Thyroid gland (tissue), 4 donors: ENCODE measurements around the gene KCNJ14. TPM values are rescaled to one million over a fixed set of nuclear protein-coding genes. Genes with fewer than 3 reads are reported as not detected.

Experiments used
- DNase-seq, 2 donors: peaks; one replicate each; pipeline ENCODE4 v3.0.0-alpha.2; 2019
- H3K27ac ChIP-seq, 3 donors: fragments of 200-600 bp; sonication (generic); 1 replicate in 2 of 3; 2 replicates in 1 of 3; pipeline ENCODE4 v1.5.1; 2016 to 2019; ENCODE audit warnings: mild to moderate bottlenecking in 1 of 3, moderate library complexity in 1 of 3
- H3K27me3 ChIP-seq: fragments of 200-600 bp; sonication (generic); one replicate; pipeline ENCODE4 v1.5.1; 2019
- H3K36me3 ChIP-seq, 2 donors: fragments of 200-600 bp; sonication (generic); one replicate each; pipeline ENCODE4 v1.5.1; 2016 to 2019
- H3K4me1 ChIP-seq, 2 donors: fragments of 200-600 bp; sonication (generic); one replicate each; pipeline ENCODE4 v1.5.1; 2017 to 2019
- H3K4me3 ChIP-seq, 3 donors: fragments of 200-600 bp; sonication (generic); replicated peaks in 1 of 3; 1 replicate in 2 of 3; 2 replicates in 1 of 3; pipeline ENCODE4 v1.5.1; 2016; ENCODE audit warnings: mild to moderate bottlenecking in 1 of 3
- H3K9me3 ChIP-seq: fragments of 200-600 bp; sonication (generic); one replicate; pipeline ENCODE4 v1.5.1; 2017
- CTCF ChIP-seq, 6 experiments: fragments of 200-600 bp in 3 of 6; fragments of 450-650 bp in 3 of 6; sonication (generic) in 3 of 6; IDR thresholded peaks; one replicate each; pipeline ENCODE4 v1.5.1; 2016 to 2019; ENCODE audit warnings: antibody characterized with exemption in 6 of 6, mild to moderate bottlenecking in 2 of 6, inconsistent platforms in 1 of 6, moderate library complexity in 1 of 6
- POLR2A ChIP-seq, 2 donors: fragments of 450-650 bp; IDR thresholded peaks; one replicate each; pipeline ENCODE4 v1.6.1; 2017; ENCODE audit warnings: antibody characterized with exemption in 2 of 2, mild to moderate bottlenecking in 2 of 2, moderate library complexity in 1 of 2
- WGBS, 2 donors: methylation state at CpG; one replicate each; pipeline ENCODE4 v1.1.5; 2017; 5-methylcytosine and 5-hydroxymethylcytosine counted together
- intact Hi-C: fragments of 100-400 bp; cut with DNase I; formaldehyde crosslinking; loops from one replicate; pipeline ENCODE4 v1.15.1; 2023
- total RNA-seq, 4 donors: library from RNA; depleted of rRNA; stranded (reverse); fragments of >200 nt; gene quantifications; one replicate each; pipeline ENCODE4 v1.2.3, GENCODE V29; 2016

KCNJ14 gene
- total RNA-seq, 4 donors from 2014 or later: 1.2 to 1.9 (median 1.4) TPM

GRCh38 chr19:48448563-48448962, 6.8 kb upstream of the KCNJ14 start:
- Histone ChIP-seq H3K36me3 (peaks cover 48 to 52% of the 10 kb centered on the region in 2 donors), H3K9me3 (no peaks in the 10 kb centered on the region), H3K27ac (no peak overlapping the region), H3K4me1 (peaks cover 19 to 20% of the 10 kb centered on the region in 2 donors), H3K4me3 (no peak overlapping the region), H3K27me3 (no peaks in the 10 kb centered on the region)
- intact Hi-C loops: loop anchor here (10.0 kb wide), 1 partner anchor 54 kb away; the partner anchor contains the start of genes GRIN2D and KDELR1
- whole genome bisulfite sequencing, 2 donors: 91 to 96% methylated on average over 4 of the region's 4 CpGs
- no peak for DNase-seq
- TF ChIP-seq CTCF (IDR thresholded peaks at IDR 0.05): no peak
- no peak for TF ChIP-seq POLR2A (IDR thresholded peaks at IDR 0.05)

- Histone ChIP-seq H3K27ac (no peak overlapping the region), H3K9me3 (no peaks in the 10 kb centered on the region), H3K4me1 (peaks cover 4 to 5% of the 10 kb centered on the region in 2 donors), H3K4me3 (no peak overlapping the region), H3K27me3 (no peaks in the 10 kb centered on the region), H3K36me3 (peaks cover 57 to 58% of the 10 kb centered on the region in 2 donors)
- WGBS, 2 donors: 94 to 98% methylated on average over 15 to 18 of the region's 23 CpGs
- no peak for TF ChIP-seq POLR2A (IDR thresholded peaks at IDR 0.05)
- no peak for TF ChIP-seq CTCF (IDR thresholded peaks at IDR 0.05)
- intact Hi-C loops: no loop called here
- DNase-seq: no peak
These were observed 4.9 kb upstream of the KCNJ14 start for GRCh38 chr19:48450441-48450840.

- no peak for DNase-seq
- no peaks in the 10 kb centered on the region for H3K9me3 ChIP-seq
- no peak overlapping the region for H3K4me3 ChIP-seq
- WGBS, 2 donors: 95 to 97% methylated on average over 6 to 10 of the region's 15 CpGs
- H3K36me3 ChIP-seq: peaks cover 57 to 58% of the 10 kb centered on the region in 2 donors
- no peak for TF ChIP-seq POLR2A (IDR thresholded peaks at IDR 0.05)
- TF ChIP-seq CTCF (IDR thresholded peaks at IDR 0.05): no peak
- H3K4me1 ChIP-seq: peaks cover 4 to 5% of the 10 kb centered on the region in 2 donors
- no peak overlapping the region for H3K27ac ChIP-seq
- intact Hi-C loops: no loop called here
- H3K27me3 ChIP-seq: no peaks in the 10 kb centered on the region
These were observed 4.5 kb upstream of the KCNJ14 start for GRCh38 chr19:48450863-48451262.

GRCh38 chr19:48451624-48452023, 3.8 kb upstream of the KCNJ14 start:
- Histone ChIP-seq H3K27ac (no peak overlapping the region), H3K27me3 (no peaks in the 10 kb centered on the region), H3K36me3 (peaks cover 57 to 58% of the 10 kb centered on the region in 2 donors), H3K4me1 (peaks cover 0 to under 1% of the 10 kb centered on the region in 2 donors), H3K9me3 (no peaks in the 10 kb centered on the region), H3K4me3 (no peak overlapping the region)
- 88 to 93% methylated on average over 12 of the region's 12 CpGs for WGBS, 2 donors
- intact Hi-C loops: no loop called here
- TF ChIP-seq POLR2A (IDR thresholded peaks at IDR 0.05) (no peak), CTCF (IDR thresholded peaks at IDR 0.05) (no peak)
- no peak for DNase-seq

GRCh38 chr19:48452289-48453190, 2.8 kb upstream of the KCNJ14 start:
- WGBS, 2 donors: 89 to 93% methylated on average over 22 to 28 of the region's 33 CpGs
- H3K27me3 ChIP-seq: no peaks in the 10 kb centered on the region
- no peak overlapping the region for H3K4me3 ChIP-seq
- intact Hi-C loops: no loop called here
- peaks cover 56 to 57% of the 10 kb centered on the region in 2 donors for H3K36me3 ChIP-seq
- DNase-seq: no peak
- H3K27ac ChIP-seq: no peak overlapping the region
- H3K4me1 ChIP-seq: no peaks in the 10 kb centered on the region
- no peaks in the 10 kb centered on the region for H3K9me3 ChIP-seq
- TF ChIP-seq POLR2A (IDR thresholded peaks at IDR 0.05): no peak
- no peak for TF ChIP-seq CTCF (IDR thresholded peaks at IDR 0.05)
